ENCODE measurements around the gene CFAP99.

DNA sequence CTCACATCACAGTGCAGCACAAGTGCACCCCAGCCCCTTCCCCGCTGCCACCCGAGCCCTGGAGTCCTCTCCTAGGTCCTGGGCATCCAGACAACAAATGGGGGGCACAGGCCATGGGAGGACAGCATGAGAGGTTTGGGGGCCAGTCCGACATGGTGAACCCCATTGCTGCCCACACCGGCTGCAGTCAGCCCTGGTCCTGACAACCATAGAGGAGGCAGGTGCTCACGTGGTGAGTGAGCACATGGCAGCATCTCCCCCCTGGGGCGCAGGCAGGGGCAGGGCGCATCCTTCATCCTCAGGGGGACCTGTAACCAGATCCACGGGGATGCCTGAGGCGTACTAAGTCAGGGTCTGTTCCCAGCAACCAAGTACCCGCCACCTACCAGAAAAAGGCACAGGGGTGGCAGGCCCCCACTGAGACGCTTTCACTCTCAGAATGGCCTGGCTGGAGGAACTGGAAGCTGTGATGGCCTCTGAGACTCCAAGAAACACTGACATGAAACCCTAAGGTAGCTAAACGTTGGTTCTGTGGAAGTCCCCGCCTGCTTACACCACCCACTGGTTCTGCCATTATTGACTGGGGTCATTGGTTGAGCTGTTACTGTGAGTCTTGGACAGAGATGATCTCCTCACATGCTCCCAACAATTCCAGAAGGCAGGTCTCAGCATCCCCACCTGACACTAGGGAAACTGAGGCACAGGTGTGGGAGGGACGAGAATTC, 6.8 kb upstream of the CFAP99 start:
- TF ChIP-seq CTCF (IDR thresholded peaks at IDR 0.05 in 4 of 5, conservative IDR thresholded peaks at IDR 0.05 in 1 of 5) (no peak), POLR2A (IDR thresholded peaks at IDR 0.05) (no peak)
